Stimulated activated CD8-positive, alpha-beta memory T cell treated with anti-CD3 and anti-CD28 coated beads, Interleukin-4, amount 100 ng/mL, for 24 hours (primary cell): ENCODE data around the gene NBAS.

Experiments used
- DNase-seq: peaks from one replicate; pipeline ENCODE4 v3.0.0-alpha.2; 2020; ENCODE audit warnings: low read depth

NBAS gene

DNA sequence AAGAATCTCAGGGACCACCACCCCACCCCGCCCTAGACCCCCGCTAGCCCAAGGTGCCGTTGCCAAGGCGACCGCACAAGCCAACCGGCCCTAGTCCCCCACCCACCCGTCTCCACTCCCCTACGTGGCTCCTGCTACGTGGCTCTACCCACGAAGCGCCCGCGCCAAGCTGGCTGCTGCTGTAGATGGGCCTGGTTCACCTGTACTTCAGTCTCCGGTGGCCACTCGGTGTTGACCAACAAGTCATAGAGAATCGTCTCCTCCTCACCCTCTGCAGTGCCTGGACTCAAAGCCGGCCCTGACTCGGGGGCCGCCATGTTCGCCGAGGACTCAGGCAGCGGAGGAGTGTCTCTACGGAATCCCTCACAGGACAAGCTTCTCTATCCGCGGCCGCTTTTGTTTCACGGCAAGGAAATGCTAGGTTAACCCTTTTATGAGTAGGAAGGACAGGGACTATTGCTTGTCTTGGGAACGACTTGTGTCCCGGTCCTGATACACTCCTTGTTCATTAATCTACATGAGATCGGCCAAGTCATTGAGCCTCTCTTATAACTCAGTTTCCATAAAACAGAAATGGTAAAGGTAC, at the start of gene NBAS:
Gene NBAS, minus strand, starts transcription at position 347 of the 586 bp plus-strand sequence. Its CDS starts 30 bp downstream, at position 317.
- DNase-seq = peak; percentile 60

DNA sequence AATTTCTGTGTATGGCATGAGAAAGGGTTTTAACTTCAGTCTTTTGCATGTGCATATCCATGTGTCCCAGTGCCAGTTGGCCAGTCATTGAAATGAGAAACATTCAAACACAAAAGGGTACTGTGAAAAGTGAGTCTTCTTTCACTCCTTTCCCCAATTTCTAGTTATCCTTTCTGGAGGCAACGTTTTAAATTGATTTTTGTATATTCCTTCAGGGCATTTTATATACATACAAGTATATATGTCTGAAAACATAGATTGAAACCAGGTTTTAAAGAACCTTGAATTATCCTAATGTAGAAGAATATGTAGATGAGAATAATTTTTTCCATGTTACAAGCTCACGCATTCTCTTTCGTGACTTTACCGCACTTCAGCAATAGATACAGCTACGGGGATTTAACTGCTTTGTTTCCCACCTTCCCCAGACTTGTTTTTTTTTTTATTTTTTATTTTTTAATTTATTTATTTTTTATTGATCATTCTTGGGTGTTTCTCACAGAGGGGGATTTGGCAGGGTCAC, 49.4 kb upstream of the NBAS start:
- no peak for DNase-seq

DNA sequence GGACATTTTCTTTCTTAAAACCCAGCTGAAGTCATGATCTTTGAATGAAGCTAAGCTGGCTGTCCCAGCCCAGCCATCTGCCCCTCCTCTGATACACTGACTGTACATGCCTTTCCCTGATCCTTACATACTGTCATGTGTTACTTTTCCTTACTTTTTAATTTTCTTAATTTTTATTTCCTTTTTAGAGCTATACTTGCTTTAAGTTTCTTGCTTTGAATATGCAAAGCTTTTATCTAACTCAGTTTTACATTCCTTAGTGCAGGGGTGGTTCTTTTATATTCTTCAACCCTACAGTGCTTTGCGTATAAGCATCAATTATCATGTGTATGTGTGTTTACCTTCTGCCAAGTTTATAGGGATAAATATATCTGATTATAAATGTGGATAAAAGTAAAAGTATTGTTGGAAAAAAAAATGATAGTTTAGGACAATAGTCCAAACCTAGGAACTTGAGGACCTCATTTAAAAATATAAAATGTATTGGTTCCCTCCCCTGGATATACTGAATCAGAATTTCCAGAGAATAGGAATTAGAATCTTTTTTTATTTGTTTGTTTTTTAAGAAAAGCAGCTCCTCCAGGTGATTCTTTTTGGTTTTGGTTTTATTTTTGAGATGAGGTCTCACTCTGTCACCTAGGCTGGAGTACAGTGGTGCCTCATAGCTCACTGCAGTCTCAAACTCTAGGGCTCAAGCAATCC, 48.4 kb upstream of the NBAS start:
- DNase-seq = no peak

DNA sequence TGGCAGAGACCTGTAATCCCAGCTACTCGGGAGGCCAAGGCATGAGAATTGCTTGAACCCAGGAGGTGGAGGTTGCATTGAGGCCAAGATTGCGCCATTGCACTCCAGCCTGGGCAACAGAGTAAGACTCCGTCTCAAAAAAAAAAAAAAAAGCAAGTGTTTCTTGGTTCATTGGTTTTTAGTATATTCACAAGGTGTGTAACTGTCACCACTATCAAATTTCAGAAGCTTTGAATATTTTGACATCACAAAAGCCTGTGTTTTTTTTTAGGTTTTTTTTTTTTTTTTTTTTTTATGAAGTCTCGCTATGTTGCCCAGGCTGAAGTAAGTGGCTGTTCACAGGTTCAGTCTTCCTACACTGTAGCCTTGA, 47.2 kb upstream of the NBAS start:
- no peak for DNase-seq

DNA sequence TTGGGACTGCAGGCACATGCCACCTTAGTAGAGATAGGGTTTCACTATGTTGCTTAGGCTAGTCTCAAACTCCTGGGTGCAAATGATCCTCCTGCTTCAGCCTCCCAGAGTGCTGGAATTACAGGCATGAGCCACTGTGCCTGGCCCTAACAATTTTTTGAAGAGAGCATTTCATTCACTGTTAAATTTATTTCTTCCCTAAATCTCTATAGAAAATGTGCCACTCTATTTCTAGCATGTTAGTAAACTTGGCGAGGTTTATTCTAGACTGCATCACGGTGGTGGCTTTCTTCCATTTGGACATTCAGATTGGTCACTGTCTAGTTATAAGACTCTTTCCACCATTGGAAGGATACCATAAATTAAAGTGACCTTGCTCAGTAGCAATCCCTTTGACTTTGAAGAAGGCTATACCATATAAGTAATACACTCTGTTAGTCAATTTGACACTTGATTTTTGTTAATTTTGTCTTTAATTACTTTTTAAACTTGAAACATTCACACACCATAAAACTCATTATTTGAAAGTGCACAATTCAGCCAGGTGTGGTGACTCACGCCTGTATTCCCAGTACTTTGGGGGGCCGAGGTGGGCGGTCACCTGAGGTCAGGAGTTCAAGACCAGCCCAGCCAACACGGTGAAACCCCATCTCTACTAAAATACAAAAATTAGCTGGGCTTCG, 46.7 kb upstream of the NBAS start:
- no peak for DNase-seq

DNA sequence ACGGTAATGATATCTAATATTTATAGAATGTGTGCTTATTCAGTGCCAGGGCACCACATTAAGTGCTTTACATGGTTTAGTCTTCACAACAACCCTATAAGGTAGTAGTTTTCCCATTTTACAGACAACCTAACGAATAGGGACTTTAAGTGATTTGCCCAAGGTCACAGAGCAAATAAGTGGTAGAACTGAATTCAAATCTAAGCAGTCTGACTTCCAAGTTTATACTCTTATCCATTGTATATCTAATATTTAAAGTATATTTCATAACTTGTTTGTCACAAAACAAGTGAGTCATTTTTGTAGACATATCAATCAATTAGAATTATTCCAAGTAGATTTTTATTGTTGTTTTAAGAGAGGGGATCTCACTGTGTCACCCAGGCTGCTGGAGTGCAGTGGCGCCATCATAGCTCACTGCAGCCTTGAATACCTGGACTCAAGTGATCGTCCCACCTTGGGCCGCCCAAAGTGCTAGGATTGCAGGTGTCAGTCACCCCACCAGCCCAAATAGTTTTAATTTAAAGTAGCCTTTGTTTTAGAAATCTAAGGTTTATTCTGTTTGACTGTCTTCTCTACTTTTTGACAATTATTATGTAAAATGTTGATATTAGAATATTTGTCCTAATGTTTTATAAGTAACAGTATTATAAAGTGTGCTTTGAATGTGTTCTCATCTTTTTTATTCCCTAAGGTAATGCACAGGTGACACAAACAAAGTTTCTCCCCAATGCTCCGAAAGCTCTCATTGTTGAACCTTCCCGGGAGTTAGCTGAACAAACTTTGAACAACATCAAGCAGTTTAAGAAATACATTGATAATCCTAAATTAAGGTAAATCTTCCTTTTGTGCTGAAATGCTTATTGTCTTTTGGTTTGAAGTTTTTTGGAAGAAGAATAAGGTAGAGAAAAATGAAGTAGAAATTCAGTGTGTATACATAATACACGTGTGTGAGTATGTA, 45.6 kb upstream of the NBAS start:
- no peak for DNase-seq

DNA sequence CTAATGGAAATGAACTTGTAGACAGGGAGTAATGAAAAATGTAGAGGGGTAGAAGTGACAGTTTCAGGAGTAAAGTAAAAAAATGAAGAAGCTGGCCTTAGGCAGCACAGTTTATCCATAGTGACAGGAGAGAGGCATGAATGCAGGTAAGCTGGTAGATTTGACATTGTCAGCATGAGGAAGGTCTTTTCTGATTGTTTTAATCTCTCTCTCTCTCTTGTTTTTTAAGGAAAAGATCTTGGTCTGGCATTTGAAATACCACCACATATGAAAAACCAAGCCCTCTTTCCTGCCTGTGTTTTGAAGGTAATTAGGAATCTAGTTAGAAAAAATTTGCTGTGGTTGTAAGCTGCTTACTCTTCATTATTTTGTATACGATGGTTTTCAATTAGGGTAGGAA, 44.6 kb upstream of the NBAS start:
- no peak for DNase-seq

DNA sequence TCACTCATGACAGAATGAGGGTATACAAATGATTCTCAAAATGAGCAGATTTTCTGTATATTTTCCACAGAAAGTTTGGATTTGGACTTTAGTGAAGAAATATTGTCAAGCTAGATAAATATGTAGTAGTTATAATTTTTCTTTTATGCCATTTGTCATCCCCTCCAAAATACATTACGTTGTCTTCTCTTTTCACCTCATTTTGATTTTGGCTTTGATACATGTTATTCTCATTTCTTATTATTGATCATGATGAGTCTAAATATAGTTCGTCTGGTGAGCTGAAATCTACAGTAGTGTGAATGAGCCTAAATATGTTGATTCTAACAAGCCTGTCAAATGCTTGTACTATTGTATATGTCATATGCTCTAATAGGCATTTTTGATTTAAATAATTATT, 42.8 kb upstream of the NBAS start:
- no peak for DNase-seq

DNA sequence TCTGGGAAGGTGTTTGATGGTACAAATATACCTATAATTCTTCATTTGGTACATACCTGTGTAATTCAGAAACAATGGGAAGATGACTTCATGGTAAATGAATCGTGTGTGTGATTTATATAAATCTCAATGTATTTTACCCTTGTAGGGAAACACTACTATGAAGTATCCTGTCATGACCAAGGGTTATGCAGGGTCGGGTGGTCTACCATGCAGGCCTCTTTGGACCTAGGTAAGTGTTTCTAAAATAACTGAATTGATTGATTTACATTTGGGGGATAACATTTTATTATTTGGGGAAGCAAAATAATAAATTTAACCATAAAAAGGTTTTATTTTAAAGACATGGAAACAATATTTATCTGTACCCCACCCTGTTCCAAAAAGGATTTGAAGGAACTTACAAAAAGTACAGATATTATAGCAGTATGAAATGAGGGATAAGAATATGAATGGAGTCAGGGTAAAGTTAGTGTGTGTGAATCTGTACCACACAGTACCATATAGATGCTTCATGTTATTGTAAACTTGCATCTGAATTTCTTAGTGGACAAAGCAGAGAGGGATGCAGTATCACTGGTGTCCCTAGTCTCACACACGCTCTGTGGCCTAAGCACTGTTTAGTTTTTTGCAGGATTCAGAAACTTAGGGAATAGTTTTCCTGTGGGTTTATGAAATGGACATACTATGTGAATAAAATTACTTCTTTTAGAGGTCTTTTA, 42.1 kb upstream of the NBAS start:
- DNase-seq = no peak

DNA sequence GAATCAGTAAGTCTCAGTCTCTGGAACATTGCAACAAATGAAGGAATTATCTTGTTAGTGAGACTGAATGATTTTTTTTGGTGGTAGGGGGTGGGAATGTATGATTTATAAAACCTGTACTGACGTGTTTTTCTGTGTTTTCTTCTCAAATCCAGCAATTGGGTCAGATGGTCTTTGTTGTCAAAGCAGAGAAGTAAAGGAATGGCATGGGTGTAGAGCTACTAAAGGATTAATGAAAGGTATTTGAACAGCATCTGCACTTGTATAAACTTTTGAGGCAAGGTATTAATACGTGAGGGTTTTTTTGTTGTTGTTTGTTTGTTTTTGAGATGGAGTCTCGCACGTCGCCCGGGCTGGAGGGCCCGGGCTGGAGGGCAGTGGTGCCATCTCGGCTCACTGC, 41.3 kb upstream of the NBAS start:
- no peak for DNase-seq

DNA sequence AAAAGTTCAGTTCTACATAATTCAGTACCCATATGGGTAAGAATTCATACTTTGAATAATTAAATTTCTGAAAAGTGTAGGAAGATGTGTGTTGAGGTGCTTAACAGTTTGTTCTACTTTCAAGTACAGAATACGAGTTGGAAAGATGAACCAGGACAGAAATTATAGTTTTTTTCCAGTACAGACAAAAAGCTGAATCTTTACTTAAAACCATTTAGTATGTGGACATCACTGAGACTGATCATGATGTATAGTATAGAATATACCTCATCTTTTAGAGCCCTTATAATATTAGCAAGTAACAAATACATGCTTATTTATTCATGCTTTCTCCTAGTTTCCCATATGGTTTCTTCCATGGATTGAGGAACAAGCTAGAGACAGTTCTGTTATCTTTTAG, 40.5 kb upstream of the NBAS start:
- no peak for DNase-seq

DNA sequence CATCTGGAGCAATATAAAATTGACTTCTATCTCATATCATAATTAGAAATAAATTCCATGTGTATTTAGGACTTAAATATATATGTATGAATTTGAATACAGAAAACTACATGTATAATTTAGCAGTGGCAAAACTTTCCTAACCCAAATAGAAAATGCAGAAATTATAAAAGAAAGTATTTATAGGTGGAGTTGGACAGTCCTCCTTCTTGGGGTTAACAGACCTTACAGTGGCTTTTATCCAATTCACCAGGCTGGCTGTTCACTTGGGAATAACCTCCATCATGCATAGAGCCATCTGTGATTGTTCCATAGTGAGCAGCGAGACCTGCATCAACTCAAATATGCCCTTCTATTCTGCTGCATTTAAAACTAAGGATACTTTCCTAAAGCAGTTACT, 38.9 kb upstream of the NBAS start:
- no peak for DNase-seq

DNA sequence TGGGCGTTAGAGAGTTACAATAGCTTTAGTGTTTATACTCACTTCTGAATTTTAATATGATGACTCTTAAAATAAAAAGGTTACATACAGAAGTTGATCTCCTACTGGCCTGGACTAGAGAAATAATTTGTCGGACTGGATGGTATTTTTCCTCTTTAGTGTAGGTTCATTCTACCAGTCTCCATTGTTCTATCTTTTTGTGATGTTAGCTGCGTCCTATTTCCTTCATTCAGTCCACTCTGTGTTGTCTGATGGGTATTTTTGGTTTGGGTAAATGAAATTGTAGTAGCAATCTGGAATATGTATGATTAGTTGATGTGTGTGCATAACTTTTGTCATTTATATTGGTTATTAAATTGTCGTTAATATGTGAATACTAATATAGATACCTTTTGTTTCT, 35.8 kb upstream of the NBAS start:
- DNase-seq = no peak

DNA sequence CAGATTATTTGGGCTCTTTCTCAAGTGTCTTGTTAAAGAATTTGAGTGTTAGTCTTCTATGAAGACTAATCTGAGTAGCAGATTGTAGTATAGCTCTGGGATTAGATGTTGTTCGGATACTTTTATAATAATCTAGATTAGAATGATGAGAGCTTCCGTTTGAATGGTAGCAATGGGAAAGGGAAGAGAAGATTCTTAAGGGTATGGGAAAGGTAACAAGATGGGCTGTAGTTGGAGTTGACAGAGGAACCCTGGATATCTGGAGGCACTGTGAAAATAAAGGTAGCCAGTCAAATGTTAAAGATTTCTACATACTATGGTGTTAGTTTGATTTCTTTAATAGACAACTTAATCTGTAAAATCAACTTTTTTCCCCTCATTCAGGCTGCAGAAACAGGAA, 35.2 kb upstream of the NBAS start:
- no peak for DNase-seq

DNA sequence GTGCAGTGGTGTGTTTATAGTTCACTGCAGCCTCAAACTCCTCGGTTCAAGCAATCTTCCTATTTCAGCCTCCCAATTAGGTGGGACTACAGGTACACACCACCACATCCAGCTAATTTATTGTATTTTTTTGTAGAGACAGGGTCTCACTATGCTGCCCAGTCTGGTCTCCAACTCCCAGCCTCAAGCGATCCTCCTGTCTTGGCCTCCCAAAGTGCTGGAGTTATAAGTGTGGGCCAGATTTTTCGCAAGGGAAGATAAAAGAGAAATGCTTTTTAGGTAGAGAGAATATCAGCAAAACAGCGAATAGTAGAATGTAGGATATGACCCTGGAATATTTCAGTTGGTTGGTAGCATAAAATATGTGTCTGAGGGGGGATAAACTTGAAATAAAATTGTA, 34.8 kb upstream of the NBAS start:
- DNase-seq = no peak

DNA sequence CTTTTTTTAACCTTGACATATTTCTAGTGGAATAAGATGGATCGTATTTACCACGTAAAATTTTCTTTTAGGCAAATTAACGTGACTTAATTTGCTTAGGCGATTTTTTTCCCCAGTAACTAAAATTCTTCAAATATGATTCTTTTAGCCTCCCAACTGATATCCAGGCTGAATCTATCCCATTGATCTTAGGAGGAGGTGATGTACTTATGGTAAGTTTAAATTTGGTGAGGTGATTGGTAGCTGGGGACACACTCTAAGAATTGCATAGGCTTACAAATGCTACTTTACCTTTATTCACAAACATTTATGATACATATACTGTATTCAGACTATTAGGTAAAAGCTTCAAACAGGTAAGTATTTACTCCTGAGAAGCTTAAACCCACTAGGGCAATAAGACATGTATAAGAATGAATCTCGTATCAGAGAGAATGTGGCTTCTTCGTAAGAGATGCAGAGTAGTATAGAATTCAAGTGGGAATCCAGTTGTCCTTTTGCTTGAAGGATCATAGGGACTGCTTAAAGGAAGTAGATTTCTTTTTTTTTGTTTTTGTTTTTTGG, 34.3 kb upstream of the NBAS start:
- DNase-seq = no peak

DNA sequence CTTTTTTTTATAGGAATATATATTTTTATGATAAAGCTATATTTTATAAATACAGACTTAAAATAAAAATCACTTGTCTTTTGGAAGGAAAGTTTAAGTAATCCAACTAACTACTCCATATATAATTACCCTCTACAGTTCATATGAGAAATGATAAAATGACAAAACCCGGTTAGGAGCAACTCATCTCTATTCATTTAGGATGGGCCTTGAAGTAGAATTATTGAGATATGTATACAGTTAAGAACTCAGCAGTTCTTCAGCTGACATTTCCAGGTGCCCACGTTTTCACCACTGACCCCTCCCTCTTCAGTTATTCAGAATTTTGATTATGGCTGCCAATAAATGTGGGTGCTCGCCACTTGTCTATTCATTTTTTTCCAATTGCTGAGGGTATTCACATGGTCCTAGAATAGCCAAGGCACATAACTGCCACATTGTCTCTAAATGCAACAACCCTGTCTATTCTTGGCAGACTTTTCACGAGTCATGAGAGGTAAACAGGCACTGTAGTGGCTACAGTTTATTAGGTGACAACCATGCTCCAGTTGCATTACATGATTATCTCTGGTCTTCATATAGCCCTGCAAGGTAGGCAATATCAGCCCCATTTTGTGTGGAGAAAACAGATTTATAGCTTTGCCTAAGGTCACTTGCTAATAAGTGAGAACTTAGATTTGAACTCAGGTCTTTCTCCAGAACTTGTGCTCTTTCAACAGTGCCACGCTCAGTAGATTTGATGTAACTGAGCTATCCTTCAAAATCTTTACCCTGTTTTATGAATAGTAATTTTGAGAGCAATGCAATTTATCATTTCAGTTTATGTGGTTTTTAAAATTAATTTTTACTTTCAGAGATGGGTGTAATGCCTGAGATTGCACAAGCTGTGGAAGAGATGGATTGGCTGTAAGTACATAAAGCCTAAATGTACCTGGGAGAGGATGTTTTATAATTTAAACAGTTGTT, 33.4 kb upstream of the NBAS start:
- no peak for DNase-seq

DNA sequence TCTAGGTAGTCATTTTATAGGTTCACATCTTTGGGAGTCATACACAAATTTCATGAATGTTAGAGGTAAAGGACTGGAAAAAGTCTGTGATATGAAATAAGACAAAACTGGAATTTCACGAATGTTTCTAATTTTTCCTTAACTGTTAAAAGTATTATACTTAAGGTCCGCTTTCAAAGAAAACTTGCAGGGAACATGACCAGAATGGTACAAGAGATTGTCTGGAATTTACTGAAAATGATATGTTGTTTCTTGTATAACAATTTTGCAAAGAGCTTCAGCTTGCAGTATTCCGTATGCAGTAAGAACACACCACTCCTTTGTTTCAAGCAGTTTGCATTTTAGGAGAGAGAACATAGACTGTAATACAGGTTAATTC, 32.2 kb upstream of the NBAS start:
- no peak for DNase-seq

DNA sequence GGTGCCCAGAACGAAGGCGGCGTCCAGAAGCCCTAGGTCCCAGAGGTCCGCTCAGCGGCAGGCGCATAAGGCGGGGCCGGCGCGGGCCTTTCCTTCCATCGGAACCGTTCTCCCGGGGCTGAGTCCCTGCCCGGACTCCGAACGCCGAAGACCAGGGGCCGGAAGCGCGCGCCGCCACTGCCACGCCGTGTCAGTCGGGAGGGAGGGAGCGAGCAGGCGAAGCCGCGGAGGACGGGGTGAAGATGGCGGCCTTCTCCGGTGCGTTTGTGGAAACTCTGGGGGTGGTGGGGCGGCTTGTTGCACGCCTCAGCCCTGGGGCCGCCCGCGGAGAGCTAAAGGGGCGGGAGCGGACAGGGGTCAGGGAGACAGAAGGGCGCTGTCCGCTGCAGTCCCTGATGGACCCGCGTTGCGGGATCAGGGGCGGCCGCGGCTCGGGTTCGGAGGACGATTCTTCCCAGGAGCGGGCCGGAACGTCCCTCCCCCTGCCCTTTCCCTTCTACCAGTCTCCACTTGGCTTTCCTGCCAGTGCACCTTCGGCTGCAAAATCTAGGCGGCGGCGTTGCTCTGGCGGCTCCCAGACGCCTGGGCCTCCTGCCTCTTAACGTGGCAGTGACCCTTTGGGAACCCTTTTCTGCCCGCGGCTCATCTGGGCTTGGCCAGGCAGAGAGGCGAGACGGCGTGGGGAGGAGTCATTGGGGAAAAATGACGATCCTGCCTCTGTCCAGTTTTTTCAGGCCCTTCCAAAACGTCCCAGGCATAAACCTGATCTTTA, 30.7 kb upstream of the NBAS start, which contains the start of gene DDX1:
Gene DDX1, plus strand, starts transcription at position 177 of the 772 bp plus-strand sequence. Its CDS starts 66 bp downstream, at position 243.
- DNase-seq = peak; percentile 75
